Measurements from ENCODE around the gene DIRAS2. TPM values are rescaled to one million over a fixed set of nuclear protein-coding genes. Genes with fewer than 3 reads are reported as not detected.

DIRAS2 gene, protein sequence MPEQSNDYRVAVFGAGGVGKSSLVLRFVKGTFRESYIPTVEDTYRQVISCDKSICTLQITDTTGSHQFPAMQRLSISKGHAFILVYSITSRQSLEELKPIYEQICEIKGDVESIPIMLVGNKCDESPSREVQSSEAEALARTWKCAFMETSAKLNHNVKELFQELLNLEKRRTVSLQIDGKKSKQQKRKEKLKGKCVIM
- total RNA-seq (2022; extraction: Qiagen RNA extraction), result 0.02 TPM in 2 of 5 replicates, not detected in the others

DNA sequence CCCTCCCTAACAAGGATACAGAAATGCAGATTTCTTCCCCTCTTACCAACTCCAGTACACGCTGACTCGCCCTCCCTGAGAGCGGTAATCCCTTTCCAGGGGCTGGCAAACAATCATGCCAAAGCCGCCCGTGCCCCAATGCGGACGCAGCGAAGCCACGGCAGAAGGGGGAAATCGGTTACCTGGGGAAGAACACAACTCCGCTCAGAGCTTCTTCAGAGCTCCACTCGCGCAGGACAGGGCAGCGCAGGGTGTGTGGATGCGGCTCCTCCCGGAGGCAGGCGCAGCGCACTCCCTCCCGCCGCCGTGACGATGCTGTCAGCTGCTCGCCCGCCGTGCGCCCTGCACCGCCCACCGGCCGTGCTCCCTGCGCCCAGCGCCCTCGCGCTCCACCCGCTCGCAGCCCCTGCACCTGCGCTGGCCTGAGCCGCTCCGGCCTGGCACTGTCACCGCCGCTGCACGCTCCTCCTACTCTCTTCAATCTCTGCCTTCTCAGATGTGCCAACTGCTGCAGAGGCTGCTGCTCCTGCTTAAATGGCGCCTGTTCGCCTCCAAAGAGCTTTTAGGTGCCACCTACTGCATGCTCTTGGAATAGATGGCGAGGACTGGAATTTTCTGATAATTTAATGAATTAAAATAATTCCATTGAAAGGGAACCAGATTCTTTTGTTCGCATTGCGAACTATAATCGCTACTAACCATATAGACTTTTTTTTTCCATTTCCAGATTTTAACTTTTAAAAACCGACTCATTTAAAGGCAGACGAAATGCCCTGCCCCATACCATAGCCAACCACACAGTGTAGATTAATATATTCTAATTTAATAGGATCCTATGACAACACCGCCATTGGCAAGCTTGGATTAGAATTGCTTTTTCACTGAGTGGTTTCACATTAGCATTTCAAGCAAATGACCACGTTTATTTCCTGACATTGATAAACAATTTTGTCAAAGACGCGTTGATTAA is at the start of gene DIRAS2:
DIRAS2 (minus strand) TSS at position 255 of the 970 bp plus-strand sequence. CDS start 28,997 bp downstream, outside the sequence.

Other genes with a start within 250 kb of the DIRAS2 start
- gene SYK, start 159.0 kb upstream of the DIRAS2 start, total RNA-seq (2022; extraction: Qiagen RNA extraction), result 0.02 to 0.16 TPM (median 0.05 TPM) in 5 replicates